IMR-90 (cell line): ENCODE measurements around the gene IKZF3. TPM values are rescaled to one million over a fixed set of nuclear protein-coding genes. Genes with fewer than 3 reads are reported as not detected.
A peak's percentile ranks its signal among the peaks of the same experiment; 100 is the strongest.
"Not testable (repeated sequence)": the region's sequence is repeated elsewhere in the genome, so short reads cannot be mapped to it uniquely, and the experiment has no call there.

Experiments used
- ATAC-seq: fragments of 200-7000 bp; cut with Tn5 transposase; 2 replicates; pipeline ENCODE4 v1.9.1; 2020; ENCODE audit warnings: low read depth, mild to moderate bottlenecking, moderate library complexity
- BruUV-seq: library from RNA; stranded (reverse); fragments of 400-500 nt; replicated peaks from 2 replicates; lab custom pipeline; 2021; lab: Mats Ljungman, UMichigan
- CTCF ChIA-PET: fragments of 300-600 bp; formaldehyde crosslinking; extraction: SDS; loops from one replicate; lab custom pipeline; 2021; ENCODE audit warnings: antibody characterized with exemption; lab: Yijun Ruan, JAX
- POLR2A ChIA-PET: fragments of 300-600 bp; sonication (Branson Sonifier 250); formaldehyde crosslinking; loops from one replicate; lab custom pipeline; 2022; ENCODE audit warnings: antibody characterized with exemption; ENCODE audit not compliant: unreplicated experiment; lab: Charles Lee
- DNase-seq: peaks from one replicate; pipeline ENCODE4 v3.0.0; 2013
- H2AFZ ChIP-seq: replicated peaks from 2 replicates; pipeline ENCODE3; 2013; ENCODE audit warnings: low read length, mild to moderate bottlenecking; ENCODE audit not compliant: poor library complexity
- H2AK5ac ChIP-seq: 2 replicates; pipeline ENCODE4 v1.6.1; 2013; ENCODE audit warnings: low read depth, low read length, inconsistent platforms
- H2AK9ac ChIP-seq: replicated peaks from 2 replicates; pipeline ENCODE3; 2013; ENCODE audit warnings: mild to moderate bottlenecking, low read depth, low read length, moderate library complexity; ENCODE audit not compliant: poor library complexity
- H2BK120ac ChIP-seq: 2 replicates; pipeline ENCODE4 v1.6.1; 2013; ENCODE audit warnings: low read depth, low read length, inconsistent platforms
- H2BK15ac ChIP-seq: 3 replicates; pipeline ENCODE4 v1.6.1; 2013; ENCODE audit warnings: low read depth, low read length, inconsistent platforms
- H2BK20ac ChIP-seq: 2 replicates; pipeline ENCODE4 v1.6.1; 2013; ENCODE audit warnings: low read depth, mild to moderate bottlenecking, inconsistent platforms, low read length, moderate library complexity
- H2BK5ac ChIP-seq: 2 replicates; pipeline ENCODE4 v1.6.1; 2013; ENCODE audit warnings: mild to moderate bottlenecking, low read depth, low read length, inconsistent platforms; ENCODE audit not compliant: poor library complexity, severe bottlenecking
- H3K14ac ChIP-seq: replicated peaks from 2 replicates; pipeline ENCODE4 v1.6.1; 2013; ENCODE audit warnings: low read depth, low read length, inconsistent platforms
- H3K18ac ChIP-seq: 2 replicates; pipeline ENCODE4 v1.6.1; 2013; ENCODE audit warnings: low read depth, low read length, control low read depth
- H3K23ac ChIP-seq: 2 replicates; pipeline ENCODE4 v1.6.1; 2013; ENCODE audit warnings: low read depth, low read length, inconsistent platforms
- H3K27ac ChIP-seq: 2 replicates; pipeline ENCODE4 v1.5.1; 2013; ENCODE audit warnings: mild to moderate bottlenecking, control low read depth, low read length; ENCODE audit not compliant: insufficient read depth
- H3K27me3 ChIP-seq: 2 replicates; pipeline ENCODE4 v1.6.1; 2013; ENCODE audit warnings: low read length; ENCODE audit not compliant: control insufficient read depth, insufficient read depth
- H3K36me3 ChIP-seq: 2 replicates; pipeline ENCODE4 v1.6.1; 2013; ENCODE audit warnings: low read length, mixed read lengths; ENCODE audit not compliant: control insufficient read depth, insufficient read depth
- H3K4ac ChIP-seq: 2 replicates; pipeline ENCODE4 v1.6.1; 2013; ENCODE audit warnings: low read depth, low read length, inconsistent platforms
- H3K4me1 ChIP-seq: 2 replicates; pipeline ENCODE4 v1.6.1; 2013; ENCODE audit warnings: low read length, mixed read lengths; ENCODE audit not compliant: control insufficient read depth, insufficient read depth
- H3K4me2 ChIP-seq: 2 replicates; pipeline ENCODE4 v1.6.1; 2013; ENCODE audit warnings: low read depth, mild to moderate bottlenecking, control low read depth, low read length, moderate library complexity
- H3K4me3 ChIP-seq: 2 replicates; pipeline ENCODE4 v1.5.1; 2013; ENCODE audit warnings: low read depth, mild to moderate bottlenecking, control low read depth, low read length, moderate library complexity; ENCODE audit not compliant: insufficient read depth
- H3K56ac ChIP-seq: 2 replicates; pipeline ENCODE4 v1.6.1; 2013; ENCODE audit warnings: low read length, inconsistent platforms; ENCODE audit not compliant: insufficient read depth; ENCODE audit errors: extremely low read depth
- H3K79me1 ChIP-seq, 2 experiments: 2 replicates each; pipeline ENCODE4 v1.6.1; 2013; ENCODE audit warnings: low read length in 2 of 2, inconsistent platforms in 1 of 2, low read depth in 1 of 2
- H3K9ac ChIP-seq: 2 replicates; pipeline ENCODE4 v1.6.1; 2013; ENCODE audit warnings: low read depth, low read length, control low read depth
- H3K9me1 ChIP-seq: 2 replicates; pipeline ENCODE4 v1.6.1; 2013; ENCODE audit warnings: low read length, inconsistent platforms; ENCODE audit not compliant: insufficient read depth
- H3K9me3 ChIP-seq: 2 replicates; pipeline ENCODE4 v1.6.1; 2013; ENCODE audit warnings: low read length; ENCODE audit not compliant: control insufficient read depth, insufficient read depth
- H4K20me1 ChIP-seq: 2 replicates; pipeline ENCODE4 v1.6.1; 2013; ENCODE audit warnings: low read length, inconsistent platforms; ENCODE audit not compliant: insufficient read depth
- H4K5ac ChIP-seq: 2 replicates; pipeline ENCODE4 v1.6.1; 2013; ENCODE audit warnings: mild to moderate bottlenecking, low read depth, low read length, control low read depth
- H4K8ac ChIP-seq, 2 experiments: 2 replicates each; pipeline ENCODE4 v1.6.1; 2013; ENCODE audit warnings: low read depth in 2 of 2, low read length in 2 of 2, control low read depth in 1 of 2, inconsistent platforms in 1 of 2
- H4K91ac ChIP-seq: 2 replicates; pipeline ENCODE4 v1.6.1; 2013; ENCODE audit warnings: low read depth, low read length, inconsistent platforms; ENCODE audit not compliant: insufficient read depth
- CEBPB ChIP-seq: IDR thresholded peaks from 2 replicates; pipeline ENCODE4 v1.6.1; 2012; ENCODE audit warnings: low read depth, low read length, improper control_type of control experiment
- WGBS, 2 experiments: methylation state at CpG; one replicate each; pipeline versions ENCODE4 v1.1.5 to v1.1.7; 2013; ENCODE audit warnings: missing lambda C conversion rate in 2 of 2; ENCODE audit not compliant: insufficient read length in 1 of 2; ENCODE audit errors: extremely low coverage in 2 of 2; 5-methylcytosine and 5-hydroxymethylcytosine counted together
- dilution Hi-C: fragments of 300-500 bp; cut with HindIII; formaldehyde crosslinking; loops from one replicate; pipeline ENCODE4 v1.14.3; 2018; ENCODE audit warnings: low sequenced_read_pairs; ENCODE audit not compliant: unreplicated experiment
- in situ Hi-C: fragments of 300-500 bp; cut with MboI; formaldehyde crosslinking; loops from 3 replicates; pipeline ENCODE4 v1.14.3; 2019; ENCODE audit warnings: low sequenced_read_pairs, inconsistent platforms, mixed read lengths
- intact Hi-C: fragments of 100-400 bp; cut with micrococcal nuclease; formaldehyde crosslinking; loops from 2 replicates; pipeline ENCODE4 v1.10.0; 2022
- polyA plus RNA-seq, 3 experiments: library from polyadenylated mRNA; depleted of rRNA; stranded (reverse); fragments of >200 nt; gene quantifications; 2 replicates each; pipeline ENCODE4 v1.2.3, GENCODE V29; 2012; ENCODE audit warnings: low replicate concordance in 1 of 3
- total RNA-seq: library from RNA; depleted of rRNA; stranded (reverse); fragments of >200 nt; gene quantifications from 2 replicates; pipeline ENCODE4 v1.2.3, GENCODE V29; 2012

Gene IKZF3
- total and polyA plus RNA-seq, 2 of the 4 experiments (the other 2 are of a cell fraction): not detected

DNA sequence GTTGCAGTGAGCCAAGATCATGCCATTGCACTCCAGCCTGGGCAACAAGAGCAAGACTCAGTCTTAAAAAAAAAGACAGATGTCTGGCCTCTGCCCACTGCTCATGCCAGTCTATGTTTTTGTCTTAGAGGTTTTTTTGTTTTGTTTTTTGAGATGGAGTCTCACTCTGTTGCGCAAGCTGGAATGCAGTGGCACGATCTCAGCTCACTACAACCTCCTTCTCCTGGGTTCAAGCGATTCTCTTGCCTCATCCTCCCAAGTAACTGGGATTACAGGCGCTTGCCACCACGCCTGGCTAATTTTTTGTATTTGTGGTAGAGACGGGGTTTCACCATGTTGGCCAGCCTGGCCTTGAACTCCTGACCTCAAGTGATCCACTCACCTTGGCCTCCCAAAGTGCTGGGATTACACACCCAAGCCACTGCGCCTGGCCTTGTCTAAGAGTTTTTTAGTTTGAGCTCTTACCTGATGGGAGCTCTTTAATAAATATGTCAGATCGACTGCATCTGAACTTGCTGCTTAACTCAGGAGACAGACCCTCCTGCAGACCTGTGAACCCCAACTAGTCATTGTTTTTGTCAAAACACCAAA is 115.6 kb downstream of the IKZF3 start:
- H3K4me1 ChIP-seq, H3K27ac ChIP-seq, H2AK9ac ChIP-seq, H4K91ac ChIP-seq, POLR2A ChIA-PET, H3K18ac ChIP-seq, H2BK15ac ChIP-seq, BruUV-seq, ATAC-seq, in situ Hi-C loops, H3K9me3 ChIP-seq, DNase-seq, H4K20me1 ChIP-seq, H2AFZ ChIP-seq, H4K5ac ChIP-seq, H3K36me3 ChIP-seq, H3K9ac ChIP-seq, H3K23ac ChIP-seq, H3K4me2 ChIP-seq, intact Hi-C loops, H3K9me1 ChIP-seq, H3K56ac ChIP-seq, H2BK5ac ChIP-seq, H3K14ac ChIP-seq, H3K79me1 ChIP-seq, H3K4ac ChIP-seq, H3K4me3 ChIP-seq, H2BK20ac ChIP-seq, H4K8ac ChIP-seq, H2AK5ac ChIP-seq, H2BK120ac ChIP-seq, dilution Hi-C loops: not testable (repeated sequence)
- CTCF ChIA-PET: interaction anchor here (0.6 to 1.3 kb wide), 3 partner anchors 16 to 1933 kb away, joined by 3 read pairs; no protein-coding TSS in a partner anchor
- no CpG with 5 or more reads among the region's 8 CpGs for WGBS, 2 experiments
- 0 out of 2 replicates have a peak, but pooled peaks have one; percentile 22 for TF ChIP-seq CEBPB
- H3K27me3 ChIP-seq: peaks cover 21% of the 10 kb centered on the region
